ENCODE results near the gene HRG.

GRCh38 chr3:186617036-186617946, 48.5 kb upstream of the HRG start:
- TF ChIP-seq CTCF (IDR thresholded peaks at IDR 0.05; ENCODE audit: low read depth, low read length, poor library complexity, severe bottlenecking) (peak; percentile 97), EZH2phosphoT487 (IDR thresholded peaks at IDR 0.05; ENCODE audit: borderline replicate concordance, low read length) (no peak)

Measured in DOHH2 (cell line).